Limb (tissue), 2 donors: ENCODE data around the gene MAN2B2.

Experiments
- DNase-seq, 2 donors: peaks; one replicate each; pipeline ENCODE4 v3.0.0-alpha.2; 2016; ENCODE audit errors: extremely low spot score in 2 of 2

The MAN2B2 gene

GRCh38 chr4:6546091-6546490 is 28.9 kb upstream of the MAN2B2 start:
- DNase-seq = no peak

- peak; percentile 60 to 71 for DNase-seq
Observed at GRCh38 chr4:6546681-6547447, 28.1 kb upstream of the MAN2B2 start.

GRCh38 chr4:6548201-6548881 is 26.6 kb upstream of the MAN2B2 start:
- no peak for DNase-seq

GRCh38 chr4:6548882-6549230 is 26.1 kb upstream of the MAN2B2 start:
- DNase-seq = no peak

- DNase-seq = no peak
Observed at GRCh38 chr4:6549445-6549844, 25.5 kb upstream of the MAN2B2 start.

GRCh38 chr4:6549890-6550620 is 24.9 kb upstream of the MAN2B2 start:
- no peak for DNase-seq

GRCh38 chr4:6550821-6551220 is 24.2 kb upstream of the MAN2B2 start:
- DNase-seq = no peak

GRCh38 chr4:6551660-6552059 is 23.3 kb upstream of the MAN2B2 start:
- DNase-seq = no peak

GRCh38 chr4:6555519-6555918 is 19.5 kb upstream of the MAN2B2 start:
- no peak for DNase-seq

- no peak for DNase-seq
Observed at GRCh38 chr4:6556263-6556662, 18.7 kb upstream of the MAN2B2 start.

GRCh38 chr4:6557185-6557584 is 17.8 kb upstream of the MAN2B2 start:
- DNase-seq = no peak

- DNase-seq = no peak
Observed at GRCh38 chr4:6557856-6558255, 17.1 kb upstream of the MAN2B2 start.

GRCh38 chr4:6560416-6561172 is 14.4 kb upstream of the MAN2B2 start:
- no peak for DNase-seq

GRCh38 chr4:6561173-6561516 is 13.8 kb upstream of the MAN2B2 start:
- no peak for DNase-seq

- no peak for DNase-seq
Observed at GRCh38 chr4:6561706-6562371, 13.2 kb upstream of the MAN2B2 start.

- peak in 1 of 2 donors; percentile 56 for DNase-seq
Observed at GRCh38 chr4:6562931-6563901, 11.8 kb upstream of the MAN2B2 start.

GRCh38 chr4:6563935-6564645 is 10.9 kb upstream of the MAN2B2 start:
- no peak for DNase-seq

GRCh38 chr4:6565691-6566390 is 9.1 kb upstream of the MAN2B2 start:
- DNase-seq = no peak
